ENCODE data around the gene MED28. TPM values are rescaled to one million over a fixed set of nuclear protein-coding genes. Genes with fewer than 3 reads are reported as not detected.

The MED28 gene
- total RNA-seq, 2 donors from 2014 or later: 17.2 to 21.3 TPM

- no peak for TF ChIP-seq POLR2A (IDR thresholded peaks at IDR 0.05)
- no peak for TF ChIP-seq CTCF (IDR thresholded peaks at IDR 0.05)
- no peak for TF ChIP-seq POLR2AphosphoS5 (IDR thresholded peaks at IDR 0.05)
- no peak for DNase-seq (ENCODE audit: low spot score)
- H3K9me3 ChIP-seq: no peaks in the 10 kb centered on the region
- intact Hi-C loops (cut with DNase I): no loop called here
- H3K36me3 ChIP-seq: no peaks in the 10 kb centered on the region
- WGBS: 61% methylated on average over 3 of the region's 3 CpGs
- H3K4me3 ChIP-seq: no peak overlapping the region
- no peak overlapping the region for H3K27ac ChIP-seq
- no peaks in the 10 kb centered on the region for H3K27me3 ChIP-seq (replicated peaks; ENCODE audit: insufficient read depth)
- H3K4me1 ChIP-seq (replicated peaks): no peaks in the 10 kb centered on the region
Observed at GRCh38 chr4:17665852-17666251, 51.4 kb downstream of the MED28 start.

GRCh38 chr4:17667253-17667652, 52.8 kb downstream of the MED28 start:
- Histone ChIP-seq H3K9me3 (no peaks in the 10 kb centered on the region), H3K27ac (no peak overlapping the region), H3K27me3 (replicated peaks; ENCODE audit: insufficient read depth) (no peaks in the 10 kb centered on the region), H3K36me3 (no peaks in the 10 kb centered on the region), H3K4me3 (no peak overlapping the region), H3K4me1 (replicated peaks) (no peaks in the 10 kb centered on the region)
- TF ChIP-seq POLR2AphosphoS5 (IDR thresholded peaks at IDR 0.05) (no peak), POLR2A (IDR thresholded peaks at IDR 0.05) (no peak), CTCF (IDR thresholded peaks at IDR 0.05) (no peak)
- 66% methylated on average over 3 of the region's 3 CpGs for WGBS
- no peak for DNase-seq (ENCODE audit: low spot score)
- intact Hi-C loops (cut with DNase I): no loop called here

GRCh38 chr4:17667653-17668201, 53.3 kb downstream of the MED28 start:
- Histone ChIP-seq H3K27ac (no peak overlapping the region), H3K27me3 (replicated peaks; ENCODE audit: insufficient read depth) (no peaks in the 10 kb centered on the region)
- intact Hi-C loops (cut with DNase I): no loop called here

DNA sequence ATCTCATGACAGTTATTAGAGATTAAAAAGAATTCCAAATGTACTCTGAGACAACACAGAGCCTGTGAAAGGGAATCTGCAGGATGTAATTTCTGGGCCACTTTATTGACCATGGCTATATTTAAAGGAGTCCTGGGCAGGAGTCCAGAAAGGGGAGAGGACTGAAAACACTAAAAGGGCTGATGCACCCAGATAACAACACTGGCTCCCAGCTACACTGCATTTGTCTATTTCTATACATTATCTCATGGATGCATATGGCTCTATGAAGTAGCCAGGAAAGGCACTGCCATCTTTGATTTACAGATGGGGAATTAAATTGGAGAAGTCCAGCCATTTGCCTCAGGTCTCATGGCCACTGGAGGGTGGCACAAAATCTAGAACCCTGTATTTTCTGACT, 56.0 kb downstream of the MED28 start:
- TF ChIP-seq POLR2A (IDR thresholded peaks at IDR 0.05) (no peak), POLR2AphosphoS5 (IDR thresholded peaks at IDR 0.05) (no peak), CTCF (IDR thresholded peaks at IDR 0.05) (no peak)
- no peak overlapping the region for H3K4me3 ChIP-seq
- H3K36me3 ChIP-seq: no peaks in the 10 kb centered on the region
- intact Hi-C loops (cut with DNase I): no loop called here
- no peak overlapping the region for H3K27ac ChIP-seq
- no peak for DNase-seq (ENCODE audit: low spot score)
- H3K4me1 ChIP-seq (replicated peaks): no peaks in the 10 kb centered on the region
- H3K27me3 ChIP-seq (replicated peaks; ENCODE audit: insufficient read depth): no peaks in the 10 kb centered on the region
- H3K9me3 ChIP-seq: no peaks in the 10 kb centered on the region

More at GRCh38 chr4:17667653-17668201, 53.3 kb downstream of the MED28 start:
- H3K36me3 ChIP-seq: no peaks in the 10 kb centered on the region
- H3K9me3 ChIP-seq: no peaks in the 10 kb centered on the region
- no peak for DNase-seq (ENCODE audit: low spot score)
- H3K4me1 ChIP-seq (replicated peaks): no peaks in the 10 kb centered on the region
- no peak for TF ChIP-seq POLR2A (IDR thresholded peaks at IDR 0.05)
- TF ChIP-seq CTCF (IDR thresholded peaks at IDR 0.05): no peak
- no peak for TF ChIP-seq POLR2AphosphoS5 (IDR thresholded peaks at IDR 0.05)
- H3K4me3 ChIP-seq: no peak overlapping the region
- WGBS: 66% methylated on average over 3 of the region's 3 CpGs

- H3K27me3 ChIP-seq (replicated peaks; ENCODE audit: insufficient read depth): no peaks in the 10 kb centered on the region
- H3K4me1 ChIP-seq (replicated peaks): no peaks in the 10 kb centered on the region
- WGBS: 59% methylated on average over 5 of the region's 5 CpGs
- TF ChIP-seq CTCF (IDR thresholded peaks at IDR 0.05) (no peak), POLR2AphosphoS5 (IDR thresholded peaks at IDR 0.05) (no peak), POLR2A (IDR thresholded peaks at IDR 0.05) (no peak)
- H3K4me3 ChIP-seq: no peak overlapping the region
- DNase-seq (ENCODE audit: low spot score): no peak
- no peak overlapping the region for H3K27ac ChIP-seq
- no peaks in the 10 kb centered on the region for H3K9me3 ChIP-seq
- intact Hi-C loops (cut with DNase I): no loop called here
- no peaks in the 10 kb centered on the region for H3K36me3 ChIP-seq
Observed at GRCh38 chr4:17680559-17681280, 66.3 kb downstream of the MED28 start.

Measured in prostate gland (tissue), 2 donors.